IPS DF 6.9 (cell line): ENCODE data around the gene FUT7.

Experiments
- DNase-seq: peaks from one replicate; pipeline ENCODE4 v3.0.0-alpha.2; 2013; ENCODE audit warnings: low read depth, low spot score
- H3K27ac ChIP-seq: one replicate; pipeline ENCODE4 v1.5.1; 2013; ENCODE audit warnings: low read length, control low read depth
- H3K27me3 ChIP-seq: 2 replicates; pipeline ENCODE4 v1.6.1; 2013; ENCODE audit warnings: mild to moderate bottlenecking, low read length; ENCODE audit not compliant: control insufficient read depth, insufficient read depth
- H3K36me3 ChIP-seq: 2 replicates; pipeline ENCODE4 v1.6.1; 2013; ENCODE audit warnings: low read length; ENCODE audit not compliant: control insufficient read depth, insufficient read depth
- H3K4me1 ChIP-seq: 2 replicates; pipeline ENCODE4 v1.6.1; 2013; ENCODE audit warnings: low read length; ENCODE audit not compliant: control insufficient read depth, insufficient read depth
- H3K4me3 ChIP-seq: 2 replicates; pipeline ENCODE4 v1.5.1; 2013; ENCODE audit warnings: mild to moderate bottlenecking, low read length
- H3K9me3 ChIP-seq: 2 replicates; pipeline ENCODE4 v1.6.1; 2013; ENCODE audit warnings: low read length, inconsistent platforms; ENCODE audit not compliant: control insufficient read depth, insufficient read depth
- WGBS: extraction: QIAGEN DNeasy Blood & Tissue Kit; methylation state at CpG from one replicate; pipeline ENCODE4 v1.1.7; 2013; ENCODE audit warnings: mixed read lengths, missing lambda C conversion rate; ENCODE audit not compliant: insufficient read length, insufficient coverage; 5-methylcytosine and 5-hydroxymethylcytosine counted together

Gene FUT7

GRCh38 chr9:137055385-137056364 is 23.8 kb upstream of the FUT7 start:
- no peak for DNase-seq
- no peak overlapping the region for H3K27ac ChIP-seq
- no peaks in the 10 kb centered on the region for H3K36me3 ChIP-seq
- WGBS: no CpG with 5 or more reads among the region's 28 CpGs
- H3K9me3 ChIP-seq: no peaks in the 10 kb centered on the region
- H3K4me1 ChIP-seq: peaks cover 2% of the 10 kb centered on the region; the same call in 1 of the 2 replicates
- no peaks in the 10 kb centered on the region; the same call in 1 of the 2 replicates for H3K27me3 ChIP-seq
- no peak overlapping the region for H3K4me3 ChIP-seq

GRCh38 chr9:137054932-137055384 is 23.1 kb upstream of the FUT7 start:
- Histone ChIP-seq H3K36me3 (no peaks in the 10 kb centered on the region), H3K27ac (no peak overlapping the region), H3K27me3 (peaks cover under 1% of the 10 kb centered on the region; the same call in 1 of the 2 replicates), H3K4me3 (no peak overlapping the region), H3K9me3 (no peaks in the 10 kb centered on the region), H3K4me1 (peaks cover 2% of the 10 kb centered on the region; the same call in 1 of the 2 replicates)
- no CpG with 5 or more reads among the region's 17 CpGs for WGBS
- DNase-seq: no peak

GRCh38 chr9:137053944-137054931 is 22.4 kb upstream of the FUT7 start, which contains the start of gene ENTPD2:
TSS of gene ENTPD2 (minus strand) at chr9:137054061. CDS start at chr9:137053997, 64 bp downstream.
- no CpG with 5 or more reads among the region's 90 CpGs for WGBS
- no peaks in the 10 kb centered on the region for H3K9me3 ChIP-seq
- H3K36me3 ChIP-seq: no peaks in the 10 kb centered on the region
- H3K4me1 ChIP-seq: peaks cover 3% of the 10 kb centered on the region; the same call in 1 of the 2 replicates
- H3K27ac ChIP-seq: no peak within 1 kb of the TSS
- peak within 1 kb of the TSS; percentile 61; the same call in 1 of the 2 replicates for H3K4me3 ChIP-seq
- peaks cover 6% of the 10 kb centered on the region; the same call in 1 of the 2 replicates for H3K27me3 ChIP-seq
- DNase-seq: no peak

- DNase-seq: no peak
- Histone ChIP-seq H3K4me3 (peak overlapping the region; percentile 61; the same call in 1 of the 2 replicates), H3K9me3 (no peaks in the 10 kb centered on the region), H3K4me1 (peaks cover 5% of the 10 kb centered on the region; the same call in 1 of the 2 replicates), H3K36me3 (no peaks in the 10 kb centered on the region), H3K27me3 (peaks cover 8% of the 10 kb centered on the region; the same call in 1 of the 2 replicates), H3K27ac (no peak overlapping the region)
- WGBS: no CpG with 5 or more reads among the region's 71 CpGs
These were observed 21.4 kb upstream of the FUT7 start for GRCh38 chr9:137052998-137053943.

GRCh38 chr9:137052293-137052692 is 20.4 kb upstream of the FUT7 start:
- no peak overlapping the region for H3K4me3 ChIP-seq
- WGBS: no CpG with 5 or more reads among the region's 8 CpGs

GRCh38 chr9:137051145-137051724 is 19.3 kb upstream of the FUT7 start:
- H3K4me3 ChIP-seq: no peak overlapping the region
- H3K36me3 ChIP-seq: no peaks in the 10 kb centered on the region
- H3K9me3 ChIP-seq: no peaks in the 10 kb centered on the region
- no peak overlapping the region for H3K27ac ChIP-seq
- no CpG with 5 or more reads among the region's 17 CpGs for WGBS
- DNase-seq: no peak
- peaks cover 8% of the 10 kb centered on the region; the same call in 1 of the 2 replicates for H3K27me3 ChIP-seq
- peaks cover 5% of the 10 kb centered on the region; the same call in 1 of the 2 replicates for H3K4me1 ChIP-seq

More at GRCh38 chr9:137052293-137052692, 20.4 kb upstream of the FUT7 start:
- Histone ChIP-seq H3K9me3 (no peaks in the 10 kb centered on the region), H3K27ac (no peak overlapping the region), H3K4me1 (peaks cover 5% of the 10 kb centered on the region; the same call in 1 of the 2 replicates), H3K36me3 (no peaks in the 10 kb centered on the region), H3K27me3 (peaks cover 8% of the 10 kb centered on the region; the same call in 1 of the 2 replicates)
- no peak for DNase-seq

- no peak for DNase-seq
- WGBS: no CpG with 5 or more reads among the region's 5 CpGs
- Histone ChIP-seq H3K4me3 (no peak overlapping the region), H3K27me3 (peaks cover 8% of the 10 kb centered on the region; the same call in 1 of the 2 replicates), H3K4me1 (peaks cover 5% of the 10 kb centered on the region; the same call in 1 of the 2 replicates), H3K9me3 (no peaks in the 10 kb centered on the region), H3K27ac (no peak overlapping the region), H3K36me3 (no peaks in the 10 kb centered on the region)
These were observed 18.7 kb upstream of the FUT7 start for GRCh38 chr9:137050570-137050969.

GRCh38 chr9:137049544-137050449 is 17.9 kb upstream of the FUT7 start:
- no CpG with 5 or more reads among the region's 38 CpGs for WGBS
- Histone ChIP-seq H3K27ac (no peak overlapping the region), H3K27me3 (peaks cover 11% of the 10 kb centered on the region; the same call in 1 of the 2 replicates), H3K4me3 (no peak overlapping the region), H3K36me3 (no peaks in the 10 kb centered on the region), H3K4me1 (peaks cover 5% of the 10 kb centered on the region; the same call in 1 of the 2 replicates), H3K9me3 (no peaks in the 10 kb centered on the region)
- DNase-seq: no peak
